GM23338 (cell line): ENCODE measurements around the gene TMEM62.

Source experiments
- CREB1 ChIP-seq: fragments of 250-450 bp; sonication (Bioruptor Pico); IDR thresholded peaks from 2 replicates; pipeline ENCODE4 v1.5.0; 2020; ENCODE audit warnings: low read depth, mild to moderate bottlenecking, moderate library complexity
- EZH2 ChIP-seq: fragments of 200-600 bp; sonication (generic); IDR thresholded peaks from one replicate; pipeline ENCODE4 v1.8.0; 2017; ENCODE audit warnings: antibody characterized with exemption, mild to moderate bottlenecking, low read depth; ENCODE audit not compliant: unreplicated experiment
- EZH2phosphoT487 ChIP-seq: fragments of 200-600 bp; sonication (generic); IDR thresholded peaks from one replicate; pipeline ENCODE4 v1.8.1; 2018; ENCODE audit warnings: antibody characterized with exemption; ENCODE audit not compliant: unreplicated experiment
- JUNB ChIP-seq: IDR thresholded peaks from one replicate; pipeline ENCODE4 v1.6.1; 2016; ENCODE audit warnings: antibody characterized with exemption; ENCODE audit not compliant: unreplicated experiment
- POLR2AphosphoS5 ChIP-seq: IDR thresholded peaks from 2 replicates; pipeline ENCODE4 v1.6.1; 2016; ENCODE audit warnings: antibody characterized with exemption, low read depth
- ZNF114 ChIP-seq: fragments of 250-450 bp; sonication (Bioruptor Pico); IDR thresholded peaks from 2 replicates; pipeline ENCODE4 v1.5.0; 2020; ENCODE audit warnings: mild to moderate bottlenecking, moderate library complexity
- TF ChIP-seq, protein P1 (sequence below), 2 experiments: fragments of 200-600 bp in 1 of 2; sonication (generic) in 1 of 2; conservative IDR thresholded peaks; 2 replicates each; pipeline versions ENCODE4 v1.5.1 to v1.6.1; 2016 to 2017; ENCODE audit warnings: antibody characterized with exemption in 2 of 2, low read depth in 2 of 2, mild to moderate bottlenecking in 2 of 2, moderate library complexity in 1 of 2
- TF ChIP-seq, protein P2 (sequence below): IDR thresholded peaks from one replicate; pipeline ENCODE4 v1.6.1; 2018; ENCODE audit warnings: antibody characterized with exemption; ENCODE audit not compliant: unreplicated experiment

- TF ChIP-seq, protein P1, sequence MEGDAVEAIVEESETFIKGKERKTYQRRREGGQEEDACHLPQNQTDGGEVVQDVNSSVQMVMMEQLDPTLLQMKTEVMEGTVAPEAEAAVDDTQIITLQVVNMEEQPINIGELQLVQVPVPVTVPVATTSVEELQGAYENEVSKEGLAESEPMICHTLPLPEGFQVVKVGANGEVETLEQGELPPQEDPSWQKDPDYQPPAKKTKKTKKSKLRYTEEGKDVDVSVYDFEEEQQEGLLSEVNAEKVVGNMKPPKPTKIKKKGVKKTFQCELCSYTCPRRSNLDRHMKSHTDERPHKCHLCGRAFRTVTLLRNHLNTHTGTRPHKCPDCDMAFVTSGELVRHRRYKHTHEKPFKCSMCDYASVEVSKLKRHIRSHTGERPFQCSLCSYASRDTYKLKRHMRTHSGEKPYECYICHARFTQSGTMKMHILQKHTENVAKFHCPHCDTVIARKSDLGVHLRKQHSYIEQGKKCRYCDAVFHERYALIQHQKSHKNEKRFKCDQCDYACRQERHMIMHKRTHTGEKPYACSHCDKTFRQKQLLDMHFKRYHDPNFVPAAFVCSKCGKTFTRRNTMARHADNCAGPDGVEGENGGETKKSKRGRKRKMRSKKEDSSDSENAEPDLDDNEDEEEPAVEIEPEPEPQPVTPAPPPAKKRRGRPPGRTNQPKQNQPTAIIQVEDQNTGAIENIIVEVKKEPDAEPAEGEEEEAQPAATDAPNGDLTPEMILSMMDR (conservative IDR thresholded peaks at IDR 0.05; ENCODE audit: low read depth in 2 of 2), result no peak
- TF ChIP-seq EZH2 (no peak), EZH2phosphoT487 (no peak), ZNF114 (CRISPR knock-in tag) (no peak), JUNB (no peak), POLR2AphosphoS5 (no peak), CREB1 (CRISPR knock-in tag) (no peak)
- TF ChIP-seq, protein P2, sequence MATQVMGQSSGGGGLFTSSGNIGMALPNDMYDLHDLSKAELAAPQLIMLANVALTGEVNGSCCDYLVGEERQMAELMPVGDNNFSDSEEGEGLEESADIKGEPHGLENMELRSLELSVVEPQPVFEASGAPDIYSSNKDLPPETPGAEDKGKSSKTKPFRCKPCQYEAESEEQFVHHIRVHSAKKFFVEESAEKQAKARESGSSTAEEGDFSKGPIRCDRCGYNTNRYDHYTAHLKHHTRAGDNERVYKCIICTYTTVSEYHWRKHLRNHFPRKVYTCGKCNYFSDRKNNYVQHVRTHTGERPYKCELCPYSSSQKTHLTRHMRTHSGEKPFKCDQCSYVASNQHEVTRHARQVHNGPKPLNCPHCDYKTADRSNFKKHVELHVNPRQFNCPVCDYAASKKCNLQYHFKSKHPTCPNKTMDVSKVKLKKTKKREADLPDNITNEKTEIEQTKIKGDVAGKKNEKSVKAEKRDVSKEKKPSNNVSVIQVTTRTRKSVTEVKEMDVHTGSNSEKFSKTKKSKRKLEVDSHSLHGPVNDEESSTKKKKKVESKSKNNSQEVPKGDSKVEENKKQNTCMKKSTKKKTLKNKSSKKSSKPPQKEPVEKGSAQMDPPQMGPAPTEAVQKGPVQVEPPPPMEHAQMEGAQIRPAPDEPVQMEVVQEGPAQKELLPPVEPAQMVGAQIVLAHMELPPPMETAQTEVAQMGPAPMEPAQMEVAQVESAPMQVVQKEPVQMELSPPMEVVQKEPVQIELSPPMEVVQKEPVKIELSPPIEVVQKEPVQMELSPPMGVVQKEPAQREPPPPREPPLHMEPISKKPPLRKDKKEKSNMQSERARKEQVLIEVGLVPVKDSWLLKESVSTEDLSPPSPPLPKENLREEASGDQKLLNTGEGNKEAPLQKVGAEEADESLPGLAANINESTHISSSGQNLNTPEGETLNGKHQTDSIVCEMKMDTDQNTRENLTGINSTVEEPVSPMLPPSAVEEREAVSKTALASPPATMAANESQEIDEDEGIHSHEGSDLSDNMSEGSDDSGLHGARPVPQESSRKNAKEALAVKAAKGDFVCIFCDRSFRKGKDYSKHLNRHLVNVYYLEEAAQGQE, result no peak
These were observed 87.6 kb downstream of the TMEM62 start, which contains the start of gene EPB42 for GRCh38 chr15:43220991-43221403.
